Activated CD4-positive, alpha-beta memory T cell treated with anti-CD3 and anti-CD28 coated beads for 36 hours (primary cell): ENCODE measurements around the gene MYT1. TPM values are rescaled to one million over a fixed set of nuclear protein-coding genes. Genes with fewer than 3 reads are reported as not detected.

ENCODE experiments used
- CTCF ChIA-PET: fragments of 350-600 bp; sonication (Branson Sonifier 250); formaldehyde crosslinking; loops from one replicate; lab custom pipeline; 2021; ENCODE audit warnings: antibody characterized with exemption, inconsistent platforms; lab: Charles Lee
- POLR2A ChIA-PET: fragments of 350-600 bp; sonication (Branson Sonifier 250); formaldehyde crosslinking; loops from one replicate; lab custom pipeline; 2021; ENCODE audit warnings: antibody characterized with exemption; lab: Charles Lee
- DNase-seq: peaks from one replicate; pipeline ENCODE4 v3.0.0-alpha.2; 2020
- H3K27ac Mint-ChIP-seq: one replicate; pipeline ENCODE4 v1.8.0; 2021; ENCODE audit warnings: mixed read lengths
- H3K27me3 Mint-ChIP-seq: one replicate; pipeline ENCODE4 v1.8.0; 2021; ENCODE audit warnings: mixed read lengths
- H3K36me3 Mint-ChIP-seq: one replicate; pipeline ENCODE4 v1.8.0; 2021; ENCODE audit warnings: mixed read lengths
- H3K4me1 Mint-ChIP-seq: one replicate; pipeline ENCODE4 v1.8.0; 2021; ENCODE audit warnings: low read depth, mixed read lengths
- H3K4me3 Mint-ChIP-seq: one replicate; pipeline ENCODE4 v1.8.0; 2021; ENCODE audit warnings: mild to moderate bottlenecking, mixed read lengths
- H3K9me3 Mint-ChIP-seq: one replicate; pipeline ENCODE4 v1.8.0; 2021; ENCODE audit warnings: mixed read lengths
- intact Hi-C: fragments of 100-400 bp; cut with micrococcal nuclease; formaldehyde crosslinking; loops from one replicate; pipeline ENCODE4 v1.15.1; 2023
- total RNA-seq, 2 experiments: library from RNA; stranded (reverse); gene quantifications; one replicate each; pipeline ENCODE4 v1.2.3, GENCODE V29; 2021

Gene MYT1
- total RNA-seq, 2 experiments from 2014 or later, result not detected

- no peak overlapping the region for H3K27ac Mint-ChIP-seq
- DNase-seq, result no peak
- intact Hi-C loops, result loop anchor here (5.0 kb wide), 1 partner anchor 181 kb away; the partner anchor contains the start of gene RGS19
- H3K4me3 Mint-ChIP-seq, result no peak overlapping the region
- H3K4me1 Mint-ChIP-seq, result peaks cover 63% of the 10 kb centered on the region
- H3K36me3 Mint-ChIP-seq, result peaks cover 5% of the 10 kb centered on the region
- ChIA-PET POLR2A (no interaction called here), CTCF (interaction anchor here (7.7 kb wide), 1 partner anchor 26 kb away, joined by 61 read pairs; no protein-coding TSS in a partner anchor)
- no peaks in the 10 kb centered on the region for H3K9me3 Mint-ChIP-seq
- no peaks in the 10 kb centered on the region for H3K27me3 Mint-ChIP-seq
Measured at GRCh38 chr20:64258071-64258823, 94.0 kb downstream of the MYT1 start.

DNA sequence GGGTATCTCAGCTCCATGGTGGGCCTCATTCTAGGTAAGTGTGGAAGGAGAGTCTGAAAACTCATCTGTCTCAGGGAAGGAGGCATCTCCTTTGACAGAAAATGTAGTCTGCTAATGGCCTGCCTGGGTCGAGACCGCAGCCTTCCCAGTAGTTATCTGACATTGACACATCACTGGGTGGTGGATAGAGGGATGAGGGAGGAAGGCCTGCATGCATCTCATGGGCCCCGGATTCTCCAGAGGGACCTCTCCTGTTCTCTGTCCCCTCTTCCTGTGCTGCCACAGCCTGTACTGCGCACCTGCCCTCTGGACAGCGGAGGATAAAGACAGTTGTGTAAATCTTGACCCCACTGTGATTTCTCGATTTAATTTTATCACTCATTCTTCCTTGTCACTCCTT is 96.0 kb downstream of the MYT1 start:
- ChIA-PET POLR2A (no interaction called here), CTCF (interaction anchor here (1.2 kb wide), 1 partner anchor 26 kb away, joined by 3 read pairs; no protein-coding TSS in a partner anchor)
- peaks cover 9% of the 10 kb centered on the region for H3K36me3 Mint-ChIP-seq
- intact Hi-C loops, result no loop called here
- H3K27me3 Mint-ChIP-seq, result no peaks in the 10 kb centered on the region
- no peak overlapping the region for H3K27ac Mint-ChIP-seq
- no peak for DNase-seq
- no peaks in the 10 kb centered on the region for H3K9me3 Mint-ChIP-seq
- no peak overlapping the region for H3K4me3 Mint-ChIP-seq
- H3K4me1 Mint-ChIP-seq, result peaks cover 67% of the 10 kb centered on the region

DNA sequence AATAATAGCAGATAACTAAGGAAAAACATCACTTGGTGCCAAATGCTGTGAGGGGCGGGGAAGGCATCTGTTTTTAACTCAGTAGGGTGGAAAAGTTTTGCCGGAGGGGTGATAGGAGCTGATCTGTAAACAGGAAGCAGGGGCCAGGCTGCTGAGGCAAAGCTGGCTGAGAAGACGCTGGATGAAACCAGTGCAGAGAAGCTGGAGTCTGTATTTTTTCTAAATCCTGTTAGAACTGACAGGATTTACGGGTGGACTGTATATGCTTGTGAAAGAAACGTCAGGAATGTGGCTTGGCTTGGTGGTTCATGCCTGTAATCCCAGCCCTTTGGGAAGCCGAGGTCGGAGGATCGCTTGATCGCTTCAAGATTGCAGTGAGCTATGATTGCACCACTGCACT is 96.9 kb downstream of the MYT1 start:
- Mint-ChIP-seq H3K4me3 (no peak overlapping the region), H3K36me3 (peaks cover 9% of the 10 kb centered on the region), H3K27me3 (no peaks in the 10 kb centered on the region), H3K9me3 (no peaks in the 10 kb centered on the region), H3K4me1 (peaks cover 67% of the 10 kb centered on the region), H3K27ac (no peak overlapping the region)
- CTCF ChIA-PET, result interaction anchor here (1.2 to 1.3 kb wide), 2 partner anchors 19 to 25 kb away, joined by 3 read pairs; no protein-coding TSS in a partner anchor
- intact Hi-C loops, result no loop called here
- no peak for DNase-seq
- POLR2A ChIA-PET, result no interaction called here

DNA sequence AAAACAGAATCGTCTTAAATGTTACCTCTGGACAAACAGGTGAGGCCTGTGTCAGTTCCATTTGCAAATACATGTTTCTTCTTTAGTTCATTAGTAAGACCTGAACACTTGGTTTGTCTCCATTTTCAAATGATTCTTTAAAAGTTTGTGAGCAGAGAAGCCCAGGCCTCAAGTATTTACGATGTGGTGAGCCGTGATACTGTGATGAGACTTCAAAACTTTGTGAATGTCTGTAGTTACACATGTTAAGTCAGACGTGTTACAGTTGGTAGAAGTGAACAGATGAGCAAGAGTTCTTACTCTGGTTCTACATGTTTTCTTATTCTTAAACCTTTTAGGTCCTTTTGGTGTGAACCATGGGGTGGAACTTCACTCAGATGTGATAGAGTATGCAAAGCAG is 99.8 kb downstream of the MYT1 start:
- Mint-ChIP-seq H3K4me3 (no peak overlapping the region), H3K27ac (no peak overlapping the region), H3K36me3 (peaks cover 7% of the 10 kb centered on the region), H3K4me1 (peaks cover 37% of the 10 kb centered on the region), H3K9me3 (no peaks in the 10 kb centered on the region), H3K27me3 (no peaks in the 10 kb centered on the region)
- intact Hi-C loops, result no loop called here
- no peak for DNase-seq
- POLR2A ChIA-PET, result no interaction called here
- CTCF ChIA-PET, result no interaction called here

- CTCF ChIA-PET, result interaction anchor here (2.0 kb wide), 1 partner anchor 10 kb away, joined by 7 read pairs; the partner anchor contains the start of gene PCMTD2
- H3K36me3 Mint-ChIP-seq, result peaks cover 11% of the 10 kb centered on the region
- peaks cover 33% of the 10 kb centered on the region for H3K4me1 Mint-ChIP-seq
- H3K27ac Mint-ChIP-seq, result no peak overlapping the region
- H3K9me3 Mint-ChIP-seq, result no peaks in the 10 kb centered on the region
- no peak overlapping the region for H3K4me3 Mint-ChIP-seq
- intact Hi-C loops, result no loop called here
- POLR2A ChIA-PET, result no interaction called here
- H3K27me3 Mint-ChIP-seq, result no peaks in the 10 kb centered on the region
- no peak for DNase-seq
Measured at GRCh38 chr20:64265201-64265600, 100.9 kb downstream of the MYT1 start.

GRCh38 chr20:64266988-64267387 is 102.7 kb downstream of the MYT1 start:
- H3K4me1 Mint-ChIP-seq, result peaks cover 18% of the 10 kb centered on the region
- no peak overlapping the region for H3K4me3 Mint-ChIP-seq
- DNase-seq, result no peak
- intact Hi-C loops, result no loop called here
- H3K36me3 Mint-ChIP-seq, result peaks cover 13% of the 10 kb centered on the region
- ChIA-PET POLR2A (no interaction called here), CTCF (interaction anchor here (1.0 kb wide), 1 partner anchor 19 kb away, joined by 4 read pairs; no protein-coding TSS in a partner anchor)
- no peaks in the 10 kb centered on the region for H3K9me3 Mint-ChIP-seq
- H3K27me3 Mint-ChIP-seq, result no peaks in the 10 kb centered on the region
- no peak overlapping the region for H3K27ac Mint-ChIP-seq

GRCh38 chr20:64268174-64268573 is 103.9 kb downstream of the MYT1 start:
- Mint-ChIP-seq H3K36me3 (peaks cover 17% of the 10 kb centered on the region), H3K9me3 (no peaks in the 10 kb centered on the region), H3K27me3 (no peaks in the 10 kb centered on the region), H3K4me3 (no peak overlapping the region), H3K27ac (no peak overlapping the region), H3K4me1 (peaks cover 15% of the 10 kb centered on the region)
- ChIA-PET CTCF (interaction anchor here (1.0 kb wide), 1 partner anchor 18 kb away, joined by 4 read pairs; no protein-coding TSS in a partner anchor), POLR2A (no interaction called here)
- intact Hi-C loops, result no loop called here
- DNase-seq, result no peak

DNA sequence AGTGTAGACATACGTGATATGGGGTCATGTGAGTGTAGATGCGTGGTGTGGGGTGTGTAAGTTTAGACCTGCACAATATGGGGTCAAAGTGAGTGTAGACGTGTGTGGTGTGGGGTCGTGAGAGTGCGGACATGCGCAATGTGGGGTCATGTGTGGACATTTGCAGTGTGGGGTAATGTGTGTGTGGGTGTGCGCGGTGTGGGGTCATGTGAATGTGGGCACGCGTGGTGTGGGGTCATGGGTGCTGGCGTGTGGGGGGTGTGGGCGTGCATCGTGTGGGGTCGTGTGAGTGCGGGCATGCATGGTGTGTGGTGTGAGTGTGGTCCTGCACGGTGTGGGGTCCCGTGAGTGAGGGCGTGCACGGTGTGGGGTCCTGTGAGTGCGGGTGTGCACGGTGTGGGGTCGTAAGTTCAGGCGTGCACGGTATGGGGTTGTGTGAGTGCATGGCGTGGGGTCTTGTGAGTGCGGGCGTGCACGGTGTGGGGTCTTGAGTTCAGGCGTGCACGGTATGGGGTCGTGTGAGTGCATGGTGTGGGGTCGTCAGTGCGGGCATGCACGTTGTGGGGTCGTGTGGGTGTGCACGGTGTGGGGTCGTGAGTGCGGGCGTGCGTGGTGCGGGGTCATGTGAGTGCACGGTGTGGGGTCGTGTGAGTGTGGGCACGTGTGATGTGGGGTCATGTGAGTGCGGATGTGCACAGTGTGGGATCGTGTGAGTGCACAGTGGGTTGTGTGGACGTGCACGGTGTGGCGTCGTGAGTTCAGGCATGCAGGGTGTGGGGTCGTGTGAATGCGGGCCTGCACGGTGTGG is 105.6 kb downstream of the MYT1 start:
- Mint-ChIP-seq H3K4me1 (peaks cover 4% of the 10 kb centered on the region), H3K27me3 (no peaks in the 10 kb centered on the region), H3K9me3 (no peaks in the 10 kb centered on the region), H3K36me3 (peaks cover 21% of the 10 kb centered on the region), H3K4me3 (no peak overlapping the region), H3K27ac (no peak overlapping the region)
- intact Hi-C loops, result no loop called here
- no peak for DNase-seq
- ChIA-PET POLR2A (no interaction called here), CTCF (no interaction called here)

DNA sequence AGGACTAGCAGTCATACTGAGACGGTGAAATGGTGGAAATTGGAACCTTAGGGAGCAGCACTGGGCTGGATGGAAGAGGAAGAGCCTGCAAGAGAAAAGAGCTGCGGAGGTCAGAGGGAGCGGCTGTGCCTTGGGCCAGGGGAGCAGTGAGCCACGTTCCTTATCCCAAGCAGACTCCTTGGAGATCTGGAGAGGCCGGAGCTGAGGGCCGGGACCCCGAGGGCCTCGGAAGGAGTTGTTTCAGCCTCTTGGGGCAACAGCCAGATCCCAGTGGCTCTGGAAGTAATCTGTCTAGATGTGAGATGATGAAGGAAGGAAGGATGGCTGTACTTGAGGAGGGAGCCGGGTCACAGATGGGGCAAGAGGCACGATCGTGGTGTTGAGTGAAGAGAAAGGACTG is 107.4 kb downstream of the MYT1 start:
- Mint-ChIP-seq H3K4me3 (no peak overlapping the region), H3K36me3 (peaks cover 21% of the 10 kb centered on the region), H3K9me3 (no peaks in the 10 kb centered on the region), H3K27ac (no peak overlapping the region), H3K4me1 (peaks cover 4% of the 10 kb centered on the region), H3K27me3 (no peaks in the 10 kb centered on the region)
- no peak for DNase-seq
- ChIA-PET CTCF (no interaction called here), POLR2A (no interaction called here)
- intact Hi-C loops, result no loop called here

GRCh38 chr20:64273109-64273508 is 108.9 kb downstream of the MYT1 start:
- CTCF ChIA-PET, result no interaction called here
- no peak overlapping the region for H3K4me3 Mint-ChIP-seq
- no peak for DNase-seq
- H3K9me3 Mint-ChIP-seq, result no peaks in the 10 kb centered on the region
- H3K4me1 Mint-ChIP-seq, result peaks cover 4% of the 10 kb centered on the region
- H3K27me3 Mint-ChIP-seq, result no peaks in the 10 kb centered on the region
- intact Hi-C loops, result no loop called here
- POLR2A ChIA-PET, result no interaction called here
- no peak overlapping the region for H3K27ac Mint-ChIP-seq
- H3K36me3 Mint-ChIP-seq, result peaks cover 21% of the 10 kb centered on the region

GRCh38 chr20:64276817-64277216 is 112.6 kb downstream of the MYT1 start:
- Mint-ChIP-seq H3K36me3 (peaks cover 12% of the 10 kb centered on the region), H3K4me1 (peaks cover 6% of the 10 kb centered on the region), H3K27ac (no peak overlapping the region), H3K9me3 (no peaks in the 10 kb centered on the region), H3K4me3 (no peak overlapping the region), H3K27me3 (no peaks in the 10 kb centered on the region)
- no peak for DNase-seq
- CTCF ChIA-PET, result interaction anchor here (2.6 kb wide), 1 partner anchor 9 kb away, joined by 8 read pairs; no protein-coding TSS in a partner anchor
- POLR2A ChIA-PET, result no interaction called here
- intact Hi-C loops, result no loop called here
